CD4-positive, alpha-beta T cell treated with Interleukin-2 at 100 ng/mL for 4 hours (primary cell): Measurements from ENCODE around the gene CEP350.

Experiments
- DNase-seq: peaks from one replicate; pipeline ENCODE4 v3.0.0-alpha.2; 2020; ENCODE audit warnings: low spot score

The CEP350 gene

DNA sequence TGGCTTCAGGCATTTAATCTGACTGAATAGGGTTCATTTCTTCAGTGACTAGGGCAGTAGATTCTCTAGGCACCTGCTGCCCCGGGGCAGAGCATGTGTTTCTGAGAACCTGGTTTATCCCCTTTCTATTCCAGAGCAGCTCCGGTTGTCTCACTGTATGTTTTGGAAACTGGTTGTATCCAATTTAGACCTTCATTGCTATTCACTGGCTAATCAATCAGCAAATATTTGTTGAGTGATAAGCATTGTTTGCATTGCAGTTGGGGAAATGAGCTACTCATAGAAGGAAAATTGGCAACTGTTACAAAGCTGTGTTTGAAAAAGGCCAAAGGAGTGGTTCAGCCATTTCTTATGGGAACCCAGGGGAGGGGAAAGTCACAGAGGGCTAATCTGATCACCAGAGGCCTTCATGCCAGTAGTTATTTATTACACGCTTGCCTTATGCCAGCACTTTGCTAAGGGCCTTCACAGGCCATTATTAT is 203.0 kb downstream of the CEP350 start:
- no peak for DNase-seq

DNA sequence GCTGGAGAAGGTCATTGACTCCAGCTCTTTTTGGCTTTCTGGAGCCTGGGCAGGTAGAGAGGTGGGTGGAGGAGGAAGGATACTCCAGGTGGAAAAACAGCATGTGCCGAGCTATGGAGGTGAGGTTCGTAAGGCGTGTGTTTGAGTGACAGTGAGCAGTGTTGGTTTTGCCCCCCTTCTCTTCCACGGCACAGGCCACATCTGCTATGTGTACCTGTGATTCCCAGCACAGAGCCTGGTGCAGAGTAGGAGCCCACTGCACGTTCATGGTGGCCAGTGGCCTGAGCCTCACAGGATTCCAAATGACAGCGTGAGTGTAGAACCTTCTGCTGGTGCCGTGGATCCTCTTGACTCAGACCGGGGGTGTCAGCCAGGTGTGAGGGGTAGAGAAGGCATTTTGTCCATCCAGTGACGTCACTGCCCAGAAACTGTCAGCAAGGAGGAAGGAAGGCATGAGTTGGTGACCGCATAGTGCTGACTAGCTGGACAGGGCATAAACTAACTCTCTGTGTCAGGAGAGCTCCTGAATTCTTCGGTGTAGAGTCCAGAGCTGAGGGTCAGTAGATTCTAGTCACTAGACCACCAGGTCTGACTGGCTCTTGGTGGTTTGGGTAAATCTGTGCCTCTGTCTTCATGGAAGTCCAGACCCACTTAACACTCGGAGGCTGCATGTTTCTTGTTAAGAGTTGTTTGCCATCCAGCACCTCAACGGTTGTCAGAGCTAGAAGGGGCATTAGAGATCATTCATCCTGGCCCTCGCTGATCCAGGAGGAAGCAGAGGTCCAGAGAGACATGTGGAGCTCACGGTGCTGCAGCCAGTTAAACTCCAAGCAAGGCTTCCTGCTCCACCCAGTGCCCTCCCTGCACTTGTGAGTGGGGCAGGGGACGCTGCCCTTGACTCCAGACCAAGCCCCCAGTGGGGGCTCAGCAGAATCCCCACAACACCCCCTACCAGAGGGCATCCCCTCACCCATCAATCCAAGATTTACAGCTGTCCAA is 203.8 kb downstream of the CEP350 start:
- DNase-seq, result no peak

DNA sequence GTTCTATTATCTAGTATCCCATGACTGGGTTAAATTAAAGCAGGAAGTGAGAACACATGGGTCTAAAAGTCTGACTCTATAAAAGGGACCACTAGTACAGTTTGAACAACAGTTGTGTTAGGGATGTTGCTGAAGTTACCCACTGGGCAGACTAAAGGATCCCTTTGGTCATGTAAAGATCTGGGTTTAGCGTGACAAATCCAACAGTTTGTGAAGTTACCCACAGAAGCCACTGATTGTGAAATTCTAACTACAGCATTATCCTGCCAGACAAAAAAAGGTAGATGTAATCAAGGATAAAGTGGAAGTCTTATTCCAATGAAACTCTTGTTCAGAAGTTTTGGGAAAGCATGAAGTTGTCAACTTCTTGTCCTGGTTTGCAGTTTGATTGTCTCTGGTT is 205.7 kb downstream of the CEP350 start:
- no peak for DNase-seq

DNA sequence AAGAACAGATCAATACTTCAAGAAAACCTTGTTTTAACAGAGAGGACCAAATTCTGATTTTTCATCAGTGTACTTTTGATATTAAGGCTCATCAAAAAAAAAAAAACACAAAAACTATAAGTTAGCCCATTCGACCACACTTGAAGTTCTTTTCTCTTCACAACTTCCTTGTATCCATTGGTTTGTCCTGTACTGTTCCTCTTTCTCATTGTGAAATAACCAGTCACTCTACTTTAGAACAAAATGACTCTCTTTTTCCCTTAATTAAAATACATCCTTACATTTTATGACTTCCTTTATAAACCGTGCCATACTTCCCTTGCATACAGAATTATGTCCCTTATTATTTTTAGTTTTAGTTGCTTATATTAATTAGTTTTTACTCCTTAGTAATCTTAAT is 208.4 kb downstream of the CEP350 start:
- no peak for DNase-seq
